CD4-positive, alpha-beta T cell (primary cell): Measurements from ENCODE around the gene APLP1. TPM values are rescaled to one million over a fixed set of nuclear protein-coding genes. Genes with fewer than 3 reads are reported as not detected.

Experiments used
- ATAC-seq: fragments of 200-7000 bp; cut with Tn5 transposase; one replicate; pipeline ENCODE4 v1.10.0; 2022; ENCODE audit warnings: mild to moderate bottlenecking; ENCODE audit not compliant: poor library complexity
- CTCF ChIA-PET: fragments of 350-600 bp; sonication (Branson Sonifier 250); formaldehyde crosslinking; loops from one replicate; lab custom pipeline; 2021; ENCODE audit warnings: antibody characterized with exemption, inconsistent platforms; lab: Charles Lee
- POLR2A ChIA-PET: fragments of 350-600 bp; sonication (Branson Sonifier 250); formaldehyde crosslinking; loops from one replicate; lab custom pipeline; 2021; ENCODE audit warnings: antibody characterized with exemption, inconsistent platforms; lab: Charles Lee
- DNase-seq, 14 experiments: peaks; one replicate each; pipeline ENCODE4 v3.0.0-alpha.2; 2013 to 2020; ENCODE audit warnings: mixed read lengths in 2 of 14
- H3K27ac ChIP-seq, 2 donors: one replicate each; pipeline versions ENCODE4 v1.5.1 to v1.7.0; 2013; ENCODE audit warnings: low read length in 2 of 2, low read depth in 1 of 2, mild to moderate bottlenecking in 1 of 2
- H3K27me3 ChIP-seq, 2 experiments: 1 replicate in 1 of 2; 2 replicates in 1 of 2; pipeline versions ENCODE4 v1.6.1 to v1.7.0; 2013; ENCODE audit warnings: low read length in 2 of 2, control low read depth in 1 of 2, mild to moderate bottlenecking in 1 of 2, moderate library complexity in 1 of 2; ENCODE audit not compliant: insufficient read depth in 2 of 2, control insufficient read depth in 1 of 2
- H3K36me3 ChIP-seq: one replicate; pipeline ENCODE4 v1.6.1; 2013; ENCODE audit warnings: low read length, control low read depth; ENCODE audit not compliant: insufficient read depth
- H3K4me1 ChIP-seq: one replicate; pipeline ENCODE4 v1.6.1; 2013; ENCODE audit warnings: low read length, control low read depth; ENCODE audit not compliant: insufficient read depth
- H3K4me3 ChIP-seq: one replicate; pipeline ENCODE4 v1.5.1; 2013; ENCODE audit warnings: mild to moderate bottlenecking, low read length, moderate library complexity
- H3K9me3 ChIP-seq, 2 experiments: 1 replicate in 1 of 2; 2 replicates in 1 of 2; pipeline versions ENCODE4 v1.6.1 to v1.7.0; 2013; ENCODE audit warnings: low read length in 2 of 2, mild to moderate bottlenecking in 2 of 2, control low read depth in 1 of 2, moderate library complexity in 1 of 2; ENCODE audit not compliant: control insufficient read depth in 1 of 2, insufficient read depth in 1 of 2
- H3K27ac Mint-ChIP-seq: one replicate; pipeline ENCODE4 v1.8.0; 2020; ENCODE audit warnings: mixed read lengths
- H3K27me3 Mint-ChIP-seq: one replicate; pipeline ENCODE4 v1.8.0; 2021; ENCODE audit warnings: mixed read lengths
- H3K36me3 Mint-ChIP-seq: one replicate; pipeline ENCODE4 v1.8.0; 2021; ENCODE audit warnings: low read depth, mixed read lengths
- H3K4me1 Mint-ChIP-seq: one replicate; pipeline ENCODE4 v1.8.0; 2021; ENCODE audit warnings: low read depth, mixed read lengths
- H3K4me3 Mint-ChIP-seq: one replicate; pipeline ENCODE4 v1.8.0; 2020; ENCODE audit warnings: mild to moderate bottlenecking, mixed read lengths
- H3K9me3 Mint-ChIP-seq: one replicate; pipeline ENCODE4 v1.8.0; 2020; ENCODE audit warnings: mixed read lengths
- intact Hi-C, 2 experiments: fragments of 100-400 bp; cut with DNase I in 1 of 2; cut with micrococcal nuclease in 1 of 2; formaldehyde crosslinking; loops; one replicate each; pipeline versions ENCODE4 v1.15.1 to v1.9.0; 2023 to 2025; cut with DNase I, micrococcal nuclease
- total RNA-seq, 174 experiments: library from RNA in 2 of 174; stranded (reverse) in 2 of 174; gene quantifications; one replicate each; pipeline ENCODE4 v1.2.3 and lab custom pipeline; 2021 to 2026
- TF ChIP-seq, protein P1 (sequence below): fragments of 200-600 bp; IDR thresholded peaks from one replicate; pipeline ENCODE4 v1.8.0; 2022; ENCODE audit warnings: antibody characterized with exemption, mild to moderate bottlenecking

Gene APLP1
- total RNA-seq, 2 experiments from 2014 or later: not detected

DNA sequence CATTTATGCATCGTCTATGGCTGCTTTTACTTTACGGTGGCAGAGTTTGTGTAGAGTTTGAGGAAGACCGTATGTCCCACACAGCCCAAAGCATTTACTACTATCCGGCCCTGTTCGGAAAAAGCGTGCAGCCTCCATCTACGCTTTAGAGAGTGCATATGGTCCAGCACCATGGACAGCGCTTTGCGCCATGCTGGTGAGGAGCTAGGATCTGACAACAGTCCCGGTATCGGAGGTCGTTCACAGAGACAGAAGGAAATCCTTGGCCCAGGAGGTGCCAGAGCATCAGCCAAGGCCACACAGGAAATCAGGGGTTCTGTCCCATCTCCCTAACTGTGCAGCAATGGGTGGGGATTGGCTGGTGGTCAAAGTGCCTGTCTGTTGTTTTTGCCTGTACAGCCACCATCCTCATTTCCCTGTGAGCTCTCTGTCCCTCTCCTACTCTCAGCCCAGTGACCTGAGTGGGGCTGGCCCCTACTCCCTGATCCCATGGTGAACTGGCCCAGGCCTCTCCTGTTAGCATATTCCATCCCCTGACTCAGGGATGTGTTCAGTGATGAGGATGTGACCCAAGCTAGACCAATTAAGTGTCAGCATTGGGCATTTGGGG is 39.6 kb upstream of the APLP1 start:
- H3K27me3 ChIP-seq: peaks cover 11 to 24% of the 10 kb centered on the region in 2 experiments
- H3K36me3 ChIP-seq: no peaks in the 10 kb centered on the region
- intact Hi-C loops: no loop called here
- Mint-ChIP-seq H3K36me3 (no peaks in the 10 kb centered on the region), H3K4me3 (no peak overlapping the region), H3K9me3 (no peaks in the 10 kb centered on the region), H3K27me3 (peaks cover 41% of the 10 kb centered on the region), H3K4me1 (no peaks in the 10 kb centered on the region), H3K27ac (no peak overlapping the region)
- H3K4me3 ChIP-seq: no peak overlapping the region
- H3K4me1 ChIP-seq: peaks cover 2% of the 10 kb centered on the region
- TF ChIP-seq, protein P1, sequence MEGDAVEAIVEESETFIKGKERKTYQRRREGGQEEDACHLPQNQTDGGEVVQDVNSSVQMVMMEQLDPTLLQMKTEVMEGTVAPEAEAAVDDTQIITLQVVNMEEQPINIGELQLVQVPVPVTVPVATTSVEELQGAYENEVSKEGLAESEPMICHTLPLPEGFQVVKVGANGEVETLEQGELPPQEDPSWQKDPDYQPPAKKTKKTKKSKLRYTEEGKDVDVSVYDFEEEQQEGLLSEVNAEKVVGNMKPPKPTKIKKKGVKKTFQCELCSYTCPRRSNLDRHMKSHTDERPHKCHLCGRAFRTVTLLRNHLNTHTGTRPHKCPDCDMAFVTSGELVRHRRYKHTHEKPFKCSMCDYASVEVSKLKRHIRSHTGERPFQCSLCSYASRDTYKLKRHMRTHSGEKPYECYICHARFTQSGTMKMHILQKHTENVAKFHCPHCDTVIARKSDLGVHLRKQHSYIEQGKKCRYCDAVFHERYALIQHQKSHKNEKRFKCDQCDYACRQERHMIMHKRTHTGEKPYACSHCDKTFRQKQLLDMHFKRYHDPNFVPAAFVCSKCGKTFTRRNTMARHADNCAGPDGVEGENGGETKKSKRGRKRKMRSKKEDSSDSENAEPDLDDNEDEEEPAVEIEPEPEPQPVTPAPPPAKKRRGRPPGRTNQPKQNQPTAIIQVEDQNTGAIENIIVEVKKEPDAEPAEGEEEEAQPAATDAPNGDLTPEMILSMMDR: no peak
- DNase-seq (peak; percentile 18 to 70 (median 40)), ATAC-seq (no peak)
- no peak overlapping the region for H3K27ac ChIP-seq
- H3K9me3 ChIP-seq: peaks cover 0 to 24% of the 10 kb centered on the region in 2 experiments
- POLR2A ChIA-PET: no interaction called here
- CTCF ChIA-PET: no interaction called here

DNA sequence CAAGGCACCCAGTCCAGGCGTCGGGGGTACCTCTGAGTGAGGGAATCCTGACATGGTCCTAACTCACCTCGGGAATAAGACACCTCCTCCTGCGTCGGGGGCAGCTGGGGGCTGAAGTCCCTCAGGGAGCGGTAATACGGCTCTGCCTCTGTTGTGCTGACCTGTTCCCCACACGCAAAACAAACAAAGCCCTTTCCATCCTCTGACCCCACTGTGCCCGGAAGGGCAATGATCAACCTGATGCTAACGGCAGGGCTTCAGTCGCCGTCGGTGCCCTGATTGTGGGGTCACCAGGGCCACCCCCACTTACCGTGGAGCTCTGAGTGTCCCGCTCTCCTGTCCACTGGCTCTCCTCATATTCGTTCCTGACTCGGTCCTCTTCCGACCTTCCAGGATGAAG is 37.4 kb upstream of the APLP1 start:
- peaks cover 0 to 24% of the 10 kb centered on the region in 2 experiments for H3K9me3 ChIP-seq
- no peak overlapping the region for H3K4me3 ChIP-seq
- H3K36me3 ChIP-seq: no peaks in the 10 kb centered on the region
- no peak for DNase-seq
- Mint-ChIP-seq H3K27ac (no peak overlapping the region), H3K36me3 (no peaks in the 10 kb centered on the region), H3K4me3 (no peak overlapping the region), H3K27me3 (peaks cover 45% of the 10 kb centered on the region), H3K9me3 (no peaks in the 10 kb centered on the region), H3K4me1 (no peaks in the 10 kb centered on the region)
- ChIA-PET POLR2A (no interaction called here), CTCF (no interaction called here)
- no peak for ATAC-seq
- H3K27me3 ChIP-seq: peaks cover 15 to 33% of the 10 kb centered on the region in 2 experiments
- H3K27ac ChIP-seq: no peak overlapping the region
- TF ChIP-seq, protein P1: no peak
- H3K4me1 ChIP-seq: peaks cover 2% of the 10 kb centered on the region
- intact Hi-C loops: no loop called here

DNA sequence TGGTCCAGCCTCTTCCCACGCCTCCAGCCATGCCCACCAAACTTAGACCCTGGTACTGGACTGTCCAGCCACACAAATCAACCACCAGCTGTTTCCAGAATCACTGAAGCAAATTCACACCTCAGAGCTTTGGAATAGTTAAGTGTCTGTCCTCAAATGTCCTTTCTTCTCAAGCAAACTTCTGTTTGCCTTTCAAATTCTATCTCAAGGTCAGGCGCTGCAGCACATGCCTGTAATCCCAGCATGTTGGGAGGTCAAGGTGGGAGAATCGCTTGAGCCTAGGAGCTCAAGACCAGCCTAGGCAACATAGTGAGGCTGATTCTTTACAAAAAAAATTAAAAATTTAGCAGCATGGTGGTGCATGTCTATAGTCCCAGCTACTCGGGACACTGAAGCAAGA is 36.3 kb upstream of the APLP1 start:
- TF ChIP-seq, protein P1: no peak
- Mint-ChIP-seq H3K4me1 (no peaks in the 10 kb centered on the region), H3K27me3 (peaks cover 48% of the 10 kb centered on the region), H3K4me3 (no peak overlapping the region), H3K9me3 (no peaks in the 10 kb centered on the region), H3K27ac (no peak overlapping the region), H3K36me3 (no peaks in the 10 kb centered on the region)
- intact Hi-C loops: no loop called here
- ChIA-PET CTCF (no interaction called here), POLR2A (no interaction called here)
- Histone ChIP-seq H3K27me3 (peaks cover 12 to 28% of the 10 kb centered on the region in 2 experiments), H3K36me3 (no peaks in the 10 kb centered on the region), H3K9me3 (peaks cover 0 to 24% of the 10 kb centered on the region in 2 experiments), H3K4me1 (peaks cover 2% of the 10 kb centered on the region), H3K27ac (no peak overlapping the region), H3K4me3 (no peak overlapping the region)
- ATAC-seq (no peak), DNase-seq (no peak)
